ENCODE data around the gene IL32.

The IL32 gene

DNA sequence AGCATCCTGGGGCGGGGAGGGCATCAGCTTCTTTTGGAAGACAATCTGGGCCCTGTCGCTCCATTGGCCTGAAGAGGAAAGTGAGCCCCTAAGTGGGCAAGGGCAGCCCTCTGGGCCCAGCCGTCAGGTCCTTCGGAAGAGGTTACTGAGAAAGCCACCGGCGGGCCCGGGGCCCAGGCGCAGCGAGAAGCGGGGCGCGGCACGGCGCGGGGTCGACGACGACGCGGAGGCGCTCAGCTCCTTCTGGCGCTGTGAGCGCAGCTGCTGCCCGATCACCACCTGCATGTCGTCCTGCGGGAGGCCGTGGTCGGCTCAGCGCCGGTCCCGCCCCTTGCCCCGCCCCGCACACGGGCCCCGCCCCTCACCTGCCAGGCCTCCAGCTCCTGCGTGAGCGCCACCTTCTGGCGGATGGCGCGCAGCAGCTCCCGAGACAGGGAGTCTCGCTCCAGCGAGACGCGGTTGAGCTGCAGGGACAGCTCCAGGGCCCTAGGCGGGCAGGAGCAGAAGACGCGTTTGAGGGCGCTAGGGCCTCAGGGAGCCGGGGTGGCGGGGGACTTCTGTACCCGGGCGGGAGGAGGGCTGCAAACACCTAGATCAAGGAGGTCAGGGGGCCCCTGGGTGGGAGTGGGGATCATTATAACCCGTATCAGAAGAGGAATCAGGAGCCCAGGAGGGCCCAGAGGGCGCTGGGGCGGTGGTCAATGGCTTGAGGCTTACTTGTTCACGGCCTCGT is 37.3 kb upstream of the IL32 start:
- peak in 53 of 58 donors; percentile 20 to 86 (median 56) for DNase-seq

DNA sequence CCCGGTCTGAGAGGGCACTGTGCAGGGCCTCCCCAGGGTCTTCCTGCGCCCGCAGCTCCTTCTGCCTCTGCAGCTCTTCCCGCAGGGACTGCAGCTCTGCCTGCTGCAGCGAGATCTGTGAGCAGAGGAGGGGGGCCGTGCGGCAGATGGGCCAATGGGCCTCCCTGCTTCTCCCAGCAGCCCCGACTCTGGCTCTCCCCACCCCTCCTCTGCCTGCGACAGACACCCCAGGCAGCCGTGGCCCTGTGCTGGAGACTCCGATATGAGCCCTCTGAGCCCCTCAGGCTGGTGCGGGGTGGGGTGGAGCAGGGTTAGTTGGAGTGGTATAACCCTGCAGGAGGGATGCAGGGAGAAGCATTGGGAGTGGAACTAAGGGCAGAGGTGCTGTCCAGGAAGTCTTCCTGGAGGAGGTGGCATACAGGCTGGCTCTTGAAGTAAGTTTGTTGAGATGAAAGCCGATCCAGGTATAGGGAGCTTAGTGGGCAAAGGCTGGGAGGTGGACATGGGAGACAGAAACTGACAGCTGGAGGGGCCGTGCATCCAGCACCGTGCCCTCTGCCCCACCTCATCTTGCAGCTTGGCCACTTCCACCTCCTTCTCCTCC is 36.6 kb upstream of the IL32 start:
- peak in 1 of 58 donors; percentile 22 for DNase-seq

DNA sequence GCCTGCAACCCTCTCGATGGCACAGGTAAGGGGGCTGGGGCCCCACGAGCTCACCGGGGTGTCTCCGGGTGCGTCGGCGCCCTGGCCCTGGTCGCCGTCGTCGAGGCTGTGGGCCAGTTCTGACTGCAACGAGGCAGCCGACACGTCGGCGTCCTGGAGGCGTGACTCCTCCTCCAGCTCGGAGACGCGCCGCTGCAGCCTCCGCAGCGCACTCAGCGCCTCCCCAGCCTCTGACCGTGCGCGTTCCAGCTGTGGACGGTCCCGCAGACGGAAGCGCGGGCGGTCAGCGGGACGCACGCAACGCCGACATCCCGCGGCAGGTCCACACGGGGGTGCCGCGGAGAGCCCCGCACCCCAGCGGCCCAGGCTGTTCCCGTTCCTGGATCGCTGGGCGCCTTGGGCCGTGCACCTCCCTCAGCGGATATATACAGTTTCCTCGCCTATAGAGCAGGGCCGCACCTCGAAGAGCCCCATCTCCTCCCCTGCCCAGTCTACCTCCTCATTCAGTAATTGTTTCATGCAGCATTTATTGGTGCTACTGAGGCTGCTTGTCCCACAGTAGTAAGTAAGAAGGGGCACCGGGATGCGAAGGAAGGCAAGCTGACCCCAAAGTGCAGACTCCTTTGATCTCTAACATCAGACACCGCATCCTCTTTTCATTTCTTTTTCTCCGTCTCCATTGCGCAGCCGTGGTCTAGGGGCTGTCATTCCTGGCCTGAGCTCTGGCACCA is 35.8 kb upstream of the IL32 start:
- DNase-seq: no peak

DNA sequence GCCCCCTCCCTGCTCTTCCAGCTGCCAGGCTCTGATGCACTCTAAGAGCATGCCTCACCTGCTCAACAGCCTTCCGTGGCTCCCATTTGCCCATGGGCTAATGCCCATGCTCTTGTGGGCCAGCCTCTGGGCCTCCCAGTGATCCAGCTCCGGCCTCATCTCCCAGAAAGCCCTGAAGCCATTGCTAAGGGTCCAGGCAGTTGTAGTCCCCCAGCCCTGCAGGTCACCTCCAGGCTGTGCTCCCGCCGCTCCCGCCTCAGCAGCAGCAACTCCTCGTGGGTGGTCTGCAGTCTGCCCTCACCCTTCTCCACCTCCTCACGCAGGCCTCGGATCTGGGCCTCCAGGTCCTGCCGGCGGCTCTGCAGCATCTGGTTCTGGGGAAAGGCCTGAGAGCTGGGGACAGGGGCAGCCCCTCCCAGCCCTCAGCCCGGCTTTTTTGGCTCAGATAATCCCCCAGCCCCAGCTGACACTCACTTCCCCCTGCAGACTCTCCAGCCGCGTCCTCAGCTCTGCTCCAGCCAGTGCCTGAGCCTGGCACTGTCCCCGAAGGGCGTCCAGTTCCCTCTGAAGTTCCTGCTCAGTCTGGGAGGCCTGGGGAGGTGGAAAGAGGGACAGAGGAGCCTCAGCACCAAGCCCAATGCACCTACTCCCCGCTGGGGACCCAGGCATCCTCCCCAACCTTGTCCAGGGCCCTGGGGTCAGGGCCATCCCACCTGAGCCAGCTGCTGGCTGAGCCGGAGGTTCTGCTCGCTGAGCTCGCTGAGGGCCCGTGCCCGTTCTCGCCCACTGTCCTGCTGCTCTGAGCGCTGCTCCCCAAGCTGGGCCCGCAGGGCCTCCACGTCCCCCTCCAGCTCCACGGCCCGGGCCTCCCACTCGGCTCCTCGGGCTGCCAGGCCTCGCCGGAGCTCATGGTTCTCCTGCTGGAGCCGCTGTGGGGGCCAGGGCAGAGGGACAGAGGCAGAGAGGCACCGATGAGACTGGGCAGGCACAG is 34.9 kb upstream of the IL32 start:
- no peak for DNase-seq

DNA sequence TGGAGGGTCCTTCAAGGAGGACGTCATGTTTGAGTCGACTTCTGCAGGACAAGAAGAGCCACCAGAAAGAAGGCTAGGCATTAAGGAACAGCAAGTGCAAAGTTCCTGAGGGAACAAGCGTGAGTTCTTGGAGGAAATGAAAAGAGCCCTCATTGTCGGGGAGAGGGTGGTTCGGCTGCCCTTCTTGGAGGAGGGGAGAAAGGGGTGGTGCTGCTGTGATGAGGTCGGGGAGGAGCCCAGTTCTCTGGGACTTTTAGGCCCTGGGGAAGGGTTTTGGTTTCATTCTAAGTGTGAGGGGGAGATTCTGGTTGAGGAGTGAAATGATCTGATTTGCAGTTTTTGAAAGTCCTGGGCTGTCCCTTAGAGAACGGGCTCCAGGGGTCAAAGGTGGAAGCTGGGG is 32.8 kb upstream of the IL32 start:
- DNase-seq: no peak

DNA sequence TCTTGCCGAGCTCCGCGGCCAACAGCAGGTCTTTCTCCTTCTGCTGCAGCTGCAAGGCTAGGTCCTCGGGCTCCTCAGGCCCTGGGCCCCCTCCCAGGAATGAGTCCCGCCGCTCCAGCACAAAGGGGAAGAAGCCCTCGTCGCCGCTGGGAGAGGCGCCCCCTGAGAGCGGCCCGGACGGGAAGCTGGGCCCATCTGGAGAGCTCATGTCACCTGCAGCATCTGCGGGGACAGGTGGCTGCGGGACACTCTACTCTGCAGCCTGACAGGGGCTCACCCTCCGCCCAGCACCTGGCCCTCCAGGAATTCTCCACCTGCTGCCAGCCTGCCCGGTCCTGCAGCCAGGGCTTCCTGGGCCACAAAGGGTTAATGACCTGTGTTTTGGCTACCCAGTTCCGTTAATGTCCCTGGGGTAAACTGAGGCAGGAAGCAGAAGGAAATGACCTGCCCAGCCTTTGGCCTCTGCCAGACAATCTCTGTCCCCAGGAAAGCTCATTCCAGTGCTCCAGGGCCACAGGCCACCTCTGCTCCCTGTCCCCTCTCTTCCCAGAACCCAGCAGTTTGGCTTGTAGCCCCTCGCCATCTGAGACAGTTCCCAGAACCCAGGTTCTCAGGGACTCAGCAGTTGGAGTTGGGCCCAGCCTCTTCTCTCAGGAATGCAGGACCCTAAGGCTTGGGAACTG is 30.0 kb upstream of the IL32 start:
- DNase-seq: no peak

DNA sequence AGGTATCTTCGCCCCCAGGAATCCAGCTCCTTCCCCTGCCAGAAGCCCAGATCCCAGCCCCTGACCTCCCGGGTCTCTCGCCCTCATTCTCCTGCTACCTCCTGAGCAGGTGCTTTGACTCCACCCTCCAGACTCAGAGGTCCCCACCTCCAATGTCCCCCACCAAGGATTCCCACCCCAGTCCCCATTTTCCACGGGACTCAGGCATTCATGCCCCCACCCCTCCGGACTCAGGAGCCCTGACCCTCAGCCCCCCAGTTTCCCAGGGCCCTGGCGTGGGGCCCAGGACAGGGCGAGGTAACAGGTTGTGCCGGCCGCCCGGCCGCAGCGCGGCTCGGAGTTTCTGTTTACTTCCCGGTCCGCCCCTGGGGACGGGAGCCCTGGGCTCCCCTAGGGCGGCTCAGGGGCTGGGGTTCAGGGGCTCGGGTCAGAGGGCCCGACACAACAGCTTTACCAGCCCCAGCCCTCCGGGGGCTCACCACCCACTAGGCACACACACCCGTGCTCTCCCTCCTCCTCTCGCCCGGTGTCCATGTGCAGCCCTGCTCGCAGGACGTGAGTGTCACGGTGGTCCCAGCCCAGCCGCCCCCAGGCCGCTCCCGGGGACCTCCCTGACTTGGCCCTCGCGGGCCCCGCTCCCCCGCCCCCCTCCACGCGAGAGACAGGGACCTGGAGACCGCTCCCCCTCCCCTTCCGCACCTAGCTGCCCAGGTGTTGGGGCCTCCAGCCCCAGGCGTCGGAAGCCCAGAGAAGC is 29.3 kb upstream of the IL32 start:
- no peak for DNase-seq

DNA sequence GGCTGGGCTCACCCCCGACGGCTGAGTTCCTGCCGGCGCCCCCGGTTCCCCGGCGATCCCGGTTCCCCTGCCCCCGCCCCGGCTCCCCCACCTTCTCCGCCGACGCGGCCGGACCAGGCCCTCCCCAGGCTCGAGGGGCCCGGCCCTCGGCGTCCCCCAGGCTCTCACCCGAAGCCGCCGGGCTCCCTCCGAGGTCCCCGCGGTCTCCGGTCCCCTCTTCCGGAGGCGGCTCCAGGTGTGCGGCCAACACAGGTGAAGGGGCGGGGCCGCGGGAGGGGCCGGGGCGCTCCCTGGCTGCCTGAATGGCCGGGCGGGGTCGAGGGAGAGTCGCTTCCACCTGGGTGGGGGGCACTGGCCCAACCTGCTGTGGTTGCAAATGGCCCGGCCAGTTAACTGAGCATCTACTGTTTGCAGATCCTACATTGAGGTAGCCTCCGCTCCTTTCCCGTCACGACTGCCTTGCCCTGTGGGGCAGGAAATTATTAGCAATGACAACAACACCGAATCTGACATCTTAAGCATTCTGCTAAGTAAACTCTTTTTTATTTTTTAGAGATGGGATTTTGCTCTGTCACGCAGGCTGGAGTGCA is 28.6 kb upstream of the IL32 start, which contains the start of gene BICDL2:
BICDL2 (minus strand) TSS at position 219 of the 590 bp plus-strand sequence. CDS start 1,448 bp downstream, outside the sequence.
- DNase-seq: no peak

DNA sequence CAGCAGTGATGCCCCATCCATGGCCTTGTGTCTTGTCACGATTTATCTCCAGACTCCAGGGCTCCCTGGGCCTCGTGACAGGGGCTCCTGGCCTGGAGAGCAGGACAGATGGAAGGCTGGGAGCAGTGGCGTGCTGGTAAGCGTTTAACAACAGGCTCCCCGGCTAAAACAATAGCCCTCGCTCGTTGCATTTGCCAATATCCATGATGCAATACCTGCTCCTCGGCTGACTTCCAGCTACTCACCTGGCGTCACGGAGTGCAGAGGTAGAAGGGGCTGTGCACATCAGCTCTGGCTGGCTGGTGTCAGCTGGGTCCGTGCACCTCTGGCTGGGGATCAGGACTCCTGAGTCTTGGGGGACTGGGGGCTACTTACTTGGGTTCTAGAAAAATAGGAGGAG is 27.2 kb upstream of the IL32 start:
- no peak for DNase-seq

DNA sequence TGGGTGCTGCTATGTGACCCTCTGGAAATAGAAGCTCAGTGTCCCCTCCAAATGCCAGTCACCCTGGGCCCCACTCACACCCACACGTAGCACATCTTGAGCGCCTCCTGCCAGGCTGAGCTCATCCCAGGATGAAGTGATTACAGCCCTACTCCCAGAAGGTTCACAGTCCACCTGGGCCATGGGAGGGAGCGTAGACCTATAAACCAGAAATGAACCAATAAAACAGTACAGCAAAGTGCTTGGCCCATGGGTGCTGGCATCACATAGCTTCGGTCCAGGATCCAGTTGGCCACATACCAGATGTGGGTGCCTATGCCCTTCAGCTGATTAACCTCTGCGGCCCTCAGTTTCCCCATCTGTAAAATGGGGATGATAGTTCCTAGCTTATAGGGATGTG is 26.5 kb upstream of the IL32 start:
- DNase-seq: no peak

DNA sequence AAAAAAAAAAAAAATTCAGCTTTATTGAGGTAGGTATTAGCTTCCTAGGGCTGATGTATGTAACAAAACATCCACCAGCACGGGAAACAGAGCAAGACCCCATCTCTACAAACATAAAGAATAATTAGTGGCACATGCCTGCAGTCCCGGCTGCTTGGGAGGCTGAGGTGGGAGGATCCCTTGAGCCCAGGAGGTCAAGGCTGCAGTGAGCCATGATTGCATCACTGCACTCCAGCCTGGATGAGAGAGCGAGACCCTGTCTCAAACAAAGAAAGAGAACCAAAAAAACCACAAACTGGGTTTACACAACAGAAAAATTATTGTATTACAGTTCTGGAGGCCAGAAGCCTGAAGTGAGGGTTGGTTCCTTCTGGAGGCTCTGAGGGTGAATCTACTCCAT is 23.1 kb upstream of the IL32 start:
- DNase-seq: no peak

DNA sequence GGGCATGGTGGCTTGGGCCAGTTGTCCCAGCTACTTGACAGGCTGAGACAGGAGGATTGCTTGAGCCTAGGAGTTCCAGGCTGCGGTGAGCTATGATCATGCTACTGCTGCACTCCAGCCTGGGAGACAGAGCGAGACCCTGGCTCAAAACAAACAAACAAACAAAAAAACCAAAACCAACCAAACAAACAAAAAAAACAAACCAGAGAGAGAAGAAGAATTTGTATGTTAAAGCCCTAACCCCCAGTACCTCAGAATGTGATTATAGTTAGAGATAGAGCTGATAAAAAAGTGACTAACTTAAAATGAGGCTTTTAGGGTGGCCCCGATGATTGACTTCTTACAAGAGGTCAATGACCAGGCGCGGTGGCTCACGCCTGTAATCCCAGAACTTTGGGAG is 20.7 kb upstream of the IL32 start:
- DNase-seq: no peak

DNA sequence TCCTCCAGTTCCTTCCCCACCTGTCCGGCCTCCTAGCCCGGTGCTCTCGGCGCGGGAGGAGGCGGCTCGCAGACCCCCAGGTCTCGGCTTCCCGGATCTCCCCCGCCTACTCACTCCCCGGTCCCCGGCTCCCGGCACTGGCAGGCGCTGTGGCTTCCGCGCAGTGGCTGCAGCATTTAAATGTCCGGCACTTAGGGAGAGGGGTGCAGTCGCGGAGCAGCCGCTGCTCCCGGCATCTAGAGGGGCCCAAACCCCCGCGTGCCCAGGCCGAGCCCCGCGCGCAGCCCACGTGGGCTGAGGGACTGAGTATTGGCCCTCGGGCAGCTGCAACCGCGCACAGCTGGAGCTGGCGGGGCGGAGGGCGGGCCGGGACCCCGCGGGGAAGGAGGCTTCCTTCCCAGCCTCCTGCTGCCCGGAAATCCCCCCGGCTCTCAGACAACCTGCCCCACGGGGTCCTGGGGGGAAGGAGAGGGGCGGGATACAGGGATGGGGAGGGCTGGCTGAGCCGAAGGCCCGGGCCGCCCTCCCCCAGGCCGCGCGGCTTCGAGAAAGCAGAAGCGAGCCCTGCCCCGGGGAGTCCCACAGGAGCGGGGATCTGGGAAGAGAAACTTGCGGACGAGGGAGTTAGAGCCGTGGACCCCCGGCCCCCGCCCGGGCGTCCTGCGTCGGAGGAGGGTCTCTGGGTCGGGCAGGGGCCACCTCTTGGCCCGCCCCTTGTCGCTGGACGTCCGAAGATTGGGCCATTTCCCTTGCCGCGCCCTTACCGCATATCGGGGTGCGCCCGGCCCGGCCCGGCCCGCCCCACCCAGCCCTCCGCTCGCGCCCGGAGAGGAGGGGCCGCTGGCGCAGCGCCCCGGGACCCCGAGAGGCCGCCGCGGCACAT is 19.4 kb upstream of the IL32 start, which contains the start of gene MMP25:
MMP25 (plus strand) TSS at position 804 of the 883 bp plus-strand sequence. CDS start 357 bp downstream, outside the sequence.
- DNase-seq: no peak

DNA sequence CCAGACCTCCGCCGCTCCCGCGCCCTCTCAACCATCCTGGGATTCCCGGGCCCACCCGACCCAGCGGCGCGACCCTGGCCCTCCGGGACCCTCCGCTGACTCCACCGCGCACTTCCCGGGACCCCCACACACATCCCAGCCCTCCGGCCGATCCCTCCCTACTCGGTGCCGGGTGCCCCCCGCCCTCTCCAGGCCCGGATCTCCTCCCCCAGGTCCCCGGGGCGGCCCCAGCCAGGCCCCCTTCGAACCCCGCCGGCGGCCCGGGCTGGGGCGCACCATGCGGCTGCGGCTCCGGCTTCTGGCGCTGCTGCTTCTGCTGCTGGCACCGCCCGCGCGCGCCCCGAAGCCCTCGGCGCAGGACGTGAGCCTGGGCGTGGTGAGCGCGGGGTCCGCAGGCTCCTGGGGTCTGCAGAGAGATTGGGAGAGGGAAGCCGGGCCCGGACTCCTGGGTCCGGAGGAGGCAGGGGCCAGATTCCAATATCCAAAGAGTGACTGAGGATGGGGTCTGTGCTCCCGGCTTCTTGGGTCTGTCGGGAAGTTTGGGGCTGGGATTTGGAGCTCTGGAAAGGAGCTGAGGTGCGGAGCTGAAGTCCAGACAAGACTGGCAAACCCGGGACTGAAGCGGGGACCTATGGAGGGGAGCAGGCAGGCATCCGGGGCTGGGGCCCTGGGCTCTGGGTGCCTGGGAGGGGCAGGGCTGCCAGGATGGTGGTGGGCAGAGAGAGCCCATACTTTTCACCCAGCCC is 18.6 kb upstream of the IL32 start:
- DNase-seq: no peak

DNA sequence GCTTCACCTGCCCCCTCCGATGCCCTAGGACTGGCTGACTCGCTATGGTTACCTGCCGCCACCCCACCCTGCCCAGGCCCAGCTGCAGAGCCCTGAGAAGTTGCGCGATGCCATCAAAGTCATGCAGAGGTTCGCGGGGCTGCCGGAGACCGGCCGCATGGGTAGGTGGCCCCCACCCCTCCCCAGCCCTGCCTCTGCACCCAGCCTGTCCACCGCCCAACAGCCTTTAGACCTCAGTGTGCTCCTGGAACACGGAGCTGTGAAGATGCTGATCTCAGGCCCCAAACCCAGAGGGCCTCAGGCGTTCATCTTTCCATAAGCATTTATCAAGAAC is 18.1 kb upstream of the IL32 start:
- DNase-seq: no peak

DNA sequence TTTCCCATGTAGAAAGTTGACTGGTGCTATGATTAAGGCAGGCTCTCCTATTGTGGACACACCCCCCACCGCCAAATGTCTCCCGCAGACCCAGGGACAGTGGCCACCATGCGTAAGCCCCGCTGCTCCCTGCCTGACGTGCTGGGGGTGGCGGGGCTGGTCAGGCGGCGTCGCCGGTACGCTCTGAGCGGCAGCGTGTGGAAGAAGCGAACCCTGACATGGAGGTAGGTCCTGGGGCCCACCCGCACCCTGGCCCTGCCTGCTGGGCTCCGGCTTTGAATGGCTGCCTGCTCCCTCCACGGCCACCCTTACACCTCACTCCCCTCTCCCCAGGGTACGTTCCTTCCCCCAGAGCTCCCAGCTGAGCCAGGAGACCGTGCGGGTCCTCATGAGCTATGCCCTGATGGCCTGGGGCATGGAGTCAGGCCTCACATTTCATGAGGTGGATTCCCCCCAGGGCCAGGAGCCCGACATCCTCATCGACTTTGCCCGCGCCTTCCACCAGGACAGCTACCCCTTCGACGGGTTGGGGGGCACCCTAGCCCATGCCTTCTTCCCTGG is 15.4 kb upstream of the IL32 start:
- DNase-seq: no peak

DNA sequence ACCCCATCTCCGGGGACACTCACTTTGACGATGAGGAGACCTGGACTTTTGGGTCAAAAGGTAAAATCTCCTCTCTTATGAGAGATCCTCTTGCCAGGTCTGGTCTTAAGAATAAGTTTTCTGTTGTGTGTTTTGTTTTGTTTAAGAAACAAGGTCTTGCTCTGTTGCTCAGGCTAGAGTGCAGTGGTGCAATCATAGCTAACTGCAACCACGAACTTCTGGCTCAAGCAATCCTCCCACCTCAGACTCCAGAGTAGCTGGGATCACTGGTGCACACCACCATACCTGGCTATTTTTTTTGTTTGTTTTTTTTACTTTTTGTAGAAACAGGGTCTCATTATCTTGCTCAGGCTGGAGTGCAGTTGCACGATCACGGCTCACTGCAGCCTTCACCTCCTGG is 15.0 kb upstream of the IL32 start:
- no peak for DNase-seq
